ENCODE data around the gene RBM5.
A peak's percentile ranks its signal among the peaks of the same experiment; 100 is the strongest.

RBM5 gene

DNA sequence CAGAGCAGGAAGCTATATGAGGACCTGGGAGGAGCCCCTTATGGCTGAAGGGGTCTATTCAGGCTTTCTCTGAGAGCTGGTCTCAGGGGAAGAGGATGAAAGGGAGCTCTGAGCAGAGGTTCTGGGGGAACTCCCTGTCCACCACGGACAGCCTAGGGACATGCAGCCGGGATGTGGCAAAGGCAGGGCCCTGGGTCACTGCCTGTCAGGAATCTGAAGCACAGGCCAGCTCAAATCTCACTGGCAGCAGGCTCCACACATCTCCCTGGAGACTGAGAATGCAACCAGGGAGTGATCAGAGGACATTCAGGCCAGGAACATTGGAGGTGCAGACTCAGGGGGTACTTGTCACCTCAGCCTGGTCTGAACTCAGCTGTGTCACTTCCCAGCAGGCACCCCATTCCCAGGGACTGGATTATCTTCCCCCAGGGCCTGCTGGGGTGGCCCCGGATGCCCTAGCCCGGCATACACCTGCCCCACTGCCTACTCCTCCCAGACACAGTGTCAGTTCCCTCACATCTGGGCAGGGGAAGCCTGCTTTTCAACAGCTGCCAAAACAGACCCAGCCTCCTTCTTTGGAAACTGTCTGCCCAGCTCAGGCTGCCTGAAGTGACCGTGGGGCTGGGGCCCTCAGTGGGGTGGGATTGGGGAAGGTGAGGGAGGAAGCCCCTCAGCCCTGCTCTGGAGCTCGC is 48.1 kb downstream of the RBM5 start:
- no peak for DNase-seq (ENCODE audit: low read depth, low spot score)
- no peak overlapping the region for H3K4me3 ChIP-seq (ENCODE audit: low read length)

DNA sequence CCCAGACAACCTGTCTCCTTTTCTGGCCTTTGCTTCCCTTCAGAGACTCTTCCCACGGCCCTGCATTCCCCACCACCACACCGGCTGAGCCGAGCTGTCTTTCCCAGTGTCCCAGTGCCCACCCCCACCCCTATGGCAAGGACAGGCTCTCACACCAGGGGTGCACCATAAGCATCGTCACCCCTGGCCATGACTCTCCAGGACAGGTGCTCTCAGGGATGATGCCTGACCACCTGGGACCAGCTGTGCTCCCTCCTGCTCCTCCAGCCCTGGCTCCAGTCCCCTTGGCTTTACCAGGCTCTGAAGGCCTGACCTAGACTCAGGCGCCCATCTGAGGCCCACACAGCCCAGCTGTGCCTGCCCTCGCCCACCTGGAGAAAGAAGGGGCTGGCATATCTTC is 48.8 kb downstream of the RBM5 start:
- DNase-seq (ENCODE audit: low read depth, low spot score), result no peak
- H3K4me3 ChIP-seq (ENCODE audit: low read length), result no peak overlapping the region

DNA sequence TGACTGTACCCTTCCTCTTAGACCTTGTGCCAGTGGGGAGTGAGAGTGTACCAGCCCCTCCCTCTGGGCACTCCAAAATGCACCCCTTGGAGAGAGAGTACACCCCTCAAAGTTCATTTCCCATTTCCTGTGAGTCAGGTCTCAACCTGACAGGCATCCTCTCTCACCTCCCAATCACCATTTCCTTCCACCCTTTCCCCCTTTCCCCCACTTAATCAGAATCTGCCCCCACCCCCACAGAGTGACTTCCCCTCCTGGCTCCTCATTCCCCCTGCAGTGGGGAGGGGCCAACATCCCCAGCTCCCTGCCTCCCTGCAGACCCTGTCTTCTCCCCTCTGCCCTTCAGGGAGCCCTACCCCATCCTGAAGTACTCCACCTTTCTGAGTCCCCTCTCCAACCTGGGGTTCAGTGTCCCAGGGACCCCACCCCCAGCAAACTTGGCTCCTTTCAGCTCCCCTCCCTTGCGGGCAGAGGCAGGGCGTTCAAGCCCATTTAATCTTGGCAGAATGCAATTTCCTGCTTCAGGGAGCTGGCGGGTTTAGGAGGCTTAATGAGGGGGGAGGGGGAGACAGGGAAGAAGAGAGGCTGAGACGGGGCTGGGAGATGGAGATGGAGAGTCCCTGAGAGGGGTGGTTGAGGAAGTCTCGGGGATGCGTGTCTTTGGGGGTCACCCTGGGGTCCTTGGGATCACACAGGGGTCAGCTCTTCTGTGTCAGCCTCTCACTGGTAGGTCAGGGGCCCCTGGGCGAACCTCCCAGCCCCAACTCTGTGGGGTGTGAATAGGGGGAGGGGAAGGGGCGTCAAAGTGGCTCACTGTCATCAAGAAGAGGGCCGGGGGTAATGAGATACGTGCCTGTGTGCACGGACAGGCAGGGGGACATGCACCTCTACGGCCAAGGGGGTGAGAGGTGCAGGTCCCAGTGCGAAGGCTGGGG is 49.8 kb downstream of the RBM5 start:
- H3K4me3 ChIP-seq (ENCODE audit: low read length), result no peak overlapping the region
- peak; percentile 15 for DNase-seq (ENCODE audit: low read depth, low spot score)

DNA sequence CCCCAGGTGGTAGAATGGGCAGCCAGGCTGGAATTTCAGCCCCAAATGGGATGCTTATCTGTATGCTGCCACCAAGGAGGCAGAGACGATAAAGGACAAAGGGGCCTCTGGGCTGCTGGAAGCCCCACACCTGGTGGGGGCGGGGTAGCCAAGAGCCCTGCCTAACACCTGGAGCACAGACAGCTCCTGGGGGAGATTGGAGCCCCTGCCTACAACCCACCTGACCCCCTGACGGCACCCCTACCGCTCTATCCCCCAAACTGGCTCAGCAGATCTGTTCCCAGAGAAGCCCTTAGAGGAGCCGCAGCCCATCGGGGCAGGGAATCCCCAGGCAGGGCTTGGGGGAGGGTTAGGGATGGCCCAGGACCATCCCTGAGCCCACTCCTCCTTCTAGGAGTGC is 50.6 kb downstream of the RBM5 start:
- H3K4me3 ChIP-seq (ENCODE audit: low read length), result no peak overlapping the region
- no peak for DNase-seq (ENCODE audit: low read depth, low spot score)

DNA sequence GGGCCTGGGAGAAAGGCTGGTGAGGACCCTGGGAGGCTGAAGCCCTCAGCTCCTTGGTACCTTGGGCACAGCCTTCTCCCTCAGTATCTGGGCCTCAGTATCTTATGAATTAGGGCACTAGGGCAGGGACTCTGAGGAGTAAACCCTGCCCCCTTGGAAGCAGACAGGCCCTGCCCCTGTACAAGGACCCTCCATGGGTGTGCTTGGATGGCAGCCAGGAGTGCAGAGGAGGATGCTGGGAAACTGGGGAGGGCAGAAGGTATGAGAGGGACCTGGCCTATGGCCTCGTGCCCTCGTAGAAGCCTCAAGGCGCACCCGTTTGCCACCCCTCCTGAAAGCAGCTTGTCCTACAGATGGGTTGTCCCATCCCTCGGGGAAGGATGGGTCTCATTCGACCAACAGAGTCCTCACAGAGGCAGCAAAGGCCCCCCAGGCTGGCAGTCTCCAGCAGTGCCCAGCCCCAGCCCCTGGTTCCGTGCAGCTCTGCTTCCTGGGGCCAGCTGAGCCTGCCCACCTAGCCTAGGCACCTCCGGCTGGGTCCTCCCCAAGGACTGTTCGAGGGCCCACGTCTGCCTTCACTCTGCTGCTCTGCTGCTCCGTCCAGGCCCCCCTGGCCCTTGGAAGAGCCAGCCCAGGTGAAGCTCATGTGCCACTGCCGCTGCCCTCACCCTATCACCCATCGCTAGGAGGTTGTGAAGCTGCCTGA is 51.2 kb downstream of the RBM5 start:
- no peak for DNase-seq (ENCODE audit: low read depth, low spot score)
- H3K4me3 ChIP-seq (ENCODE audit: low read length), result no peak overlapping the region

DNA sequence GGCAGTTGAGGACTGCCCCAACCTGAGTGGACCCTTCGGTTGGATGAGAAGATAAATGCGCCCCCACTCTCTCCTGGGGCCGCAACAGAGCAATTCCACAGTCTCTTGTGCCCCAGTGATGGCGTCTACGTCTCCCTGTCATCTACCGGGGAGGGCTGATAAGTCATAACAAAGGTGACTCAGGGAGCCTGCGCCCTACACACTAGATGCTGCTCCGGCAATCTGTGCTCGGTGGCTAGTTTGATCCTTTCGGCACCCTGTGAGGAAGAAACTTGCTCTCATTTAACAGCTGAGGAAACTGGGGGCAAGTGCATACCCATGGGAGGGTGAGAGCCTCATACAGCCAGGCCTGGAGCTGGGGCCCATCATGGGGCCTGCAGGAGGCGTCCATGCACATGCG is 52.3 kb downstream of the RBM5 start:
- H3K4me3 ChIP-seq (ENCODE audit: low read length), result no peak overlapping the region
- DNase-seq (ENCODE audit: low read depth, low spot score), result no peak

DNA sequence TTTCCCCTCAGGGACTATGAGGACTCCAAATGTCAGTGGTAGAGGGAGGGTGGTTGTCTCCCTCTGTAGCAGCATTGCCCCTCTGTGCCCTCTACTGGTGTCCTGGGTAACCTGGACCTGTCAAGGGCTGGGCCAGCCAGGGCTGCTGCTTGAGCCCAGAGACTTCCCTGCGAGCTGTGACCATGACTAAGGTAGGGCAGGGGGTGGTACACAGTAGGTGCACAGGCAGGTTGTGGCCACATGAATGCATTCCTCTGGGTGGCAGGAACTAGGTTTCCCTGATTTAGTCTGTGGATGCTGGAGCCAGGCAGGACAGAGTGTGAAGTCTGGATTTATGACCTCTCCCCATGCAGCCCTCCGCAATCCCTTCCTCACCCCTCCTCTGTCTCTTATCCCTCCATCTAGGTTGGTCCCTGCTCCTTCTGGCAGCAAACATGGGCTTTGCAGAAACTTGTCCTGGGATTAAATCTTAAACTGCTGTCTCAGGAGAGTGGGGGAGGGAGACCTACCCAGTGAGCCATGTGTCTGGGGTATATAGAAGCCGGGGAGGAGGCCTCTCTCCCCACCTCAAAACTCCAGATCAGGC is 57.7 kb downstream of the RBM5 start:
- DNase-seq (ENCODE audit: low read depth, low spot score), result no peak
- no peak overlapping the region for H3K4me3 ChIP-seq (ENCODE audit: low read length)

DNA sequence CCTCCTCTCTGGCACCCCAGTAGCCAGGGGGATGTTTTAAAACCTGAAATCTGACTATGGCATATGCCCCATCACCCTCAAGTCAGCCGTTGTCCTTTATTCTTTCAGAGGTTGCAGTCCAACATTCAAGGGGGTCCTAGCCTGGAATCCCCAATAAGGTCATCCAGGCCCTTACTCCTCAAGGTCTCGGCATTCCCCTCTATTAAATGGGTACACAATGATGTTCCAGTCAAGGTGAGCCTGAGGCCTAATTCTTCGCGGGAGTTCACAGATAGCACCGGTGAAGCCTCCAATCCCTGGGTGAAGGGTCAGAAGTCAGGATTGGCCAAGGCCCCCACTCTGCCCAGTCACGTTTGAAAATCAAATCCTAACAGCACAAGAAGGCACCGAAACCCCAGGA is 58.3 kb downstream of the RBM5 start:
- no peak for DNase-seq (ENCODE audit: low read depth, low spot score)
- no peak overlapping the region for H3K4me3 ChIP-seq (ENCODE audit: low read length)

DNA sequence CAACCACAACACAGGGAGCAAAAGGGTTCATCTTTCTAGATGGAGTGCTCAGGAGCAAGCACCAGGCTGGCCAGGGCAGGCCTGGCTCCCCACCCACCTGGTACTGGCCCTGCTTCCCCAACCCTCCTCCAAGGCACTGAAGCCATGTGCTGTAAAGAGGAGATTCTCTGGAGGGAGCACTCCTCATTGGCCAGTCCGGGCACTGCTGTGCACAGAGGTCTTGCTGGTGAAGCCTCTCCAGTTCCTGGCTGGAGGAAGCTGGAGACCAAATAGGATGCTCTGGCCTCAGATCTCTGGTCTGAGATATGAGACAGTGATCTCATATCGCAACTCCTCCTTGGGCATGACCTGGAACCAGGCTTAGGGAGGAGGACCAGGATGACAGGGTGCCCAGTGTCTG is 58.7 kb downstream of the RBM5 start:
- no peak for DNase-seq (ENCODE audit: low read depth, low spot score)

DNA sequence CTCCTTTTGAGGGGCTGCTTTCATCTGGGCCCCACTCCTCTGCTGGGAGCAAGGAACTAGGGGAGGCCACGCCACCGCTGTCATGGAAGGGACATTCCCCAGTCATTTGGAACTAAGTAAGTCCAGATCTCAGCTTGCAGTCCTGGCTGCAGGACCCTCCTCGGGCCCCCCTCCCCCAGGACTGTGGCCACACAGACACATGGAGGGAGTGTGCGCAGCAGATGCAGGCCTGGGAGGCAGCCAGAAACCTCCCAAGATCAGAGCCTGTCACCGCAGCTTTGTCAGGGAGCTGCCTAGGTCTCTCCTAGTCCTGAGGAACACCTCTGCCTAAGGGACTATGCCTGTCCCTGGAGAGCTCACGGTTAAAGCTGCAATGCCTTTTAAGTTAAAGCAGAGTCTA is 59.1 kb downstream of the RBM5 start:
- no peak for DNase-seq (ENCODE audit: low read depth, low spot score)
- no peak overlapping the region for H3K4me3 ChIP-seq (ENCODE audit: low read length)

More for the DNA sequence above, 58.7 kb downstream of the RBM5 start:
- no peak overlapping the region for H3K4me3 ChIP-seq (ENCODE audit: low read length)

DNA sequence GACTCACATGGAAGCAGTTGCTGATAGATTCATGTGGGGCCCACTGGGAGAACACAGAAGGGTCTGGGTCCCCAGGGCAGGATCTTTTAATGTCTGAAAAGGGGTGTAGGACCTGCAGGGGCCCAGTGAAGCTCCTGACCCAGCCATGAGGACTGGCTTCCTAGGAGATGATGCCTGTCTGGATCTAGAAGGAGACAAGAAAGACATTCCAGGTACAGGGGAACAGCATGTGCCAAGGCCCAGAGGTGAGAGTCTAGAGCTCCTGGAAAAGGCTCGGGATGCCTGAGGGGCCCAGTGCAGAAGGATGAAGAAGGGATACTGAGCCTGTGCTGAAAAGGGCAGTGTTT is 61.7 kb downstream of the RBM5 start:
- no peak for DNase-seq (ENCODE audit: low read depth, low spot score)
- no peak overlapping the region for H3K4me3 ChIP-seq (ENCODE audit: low read length)

DNA sequence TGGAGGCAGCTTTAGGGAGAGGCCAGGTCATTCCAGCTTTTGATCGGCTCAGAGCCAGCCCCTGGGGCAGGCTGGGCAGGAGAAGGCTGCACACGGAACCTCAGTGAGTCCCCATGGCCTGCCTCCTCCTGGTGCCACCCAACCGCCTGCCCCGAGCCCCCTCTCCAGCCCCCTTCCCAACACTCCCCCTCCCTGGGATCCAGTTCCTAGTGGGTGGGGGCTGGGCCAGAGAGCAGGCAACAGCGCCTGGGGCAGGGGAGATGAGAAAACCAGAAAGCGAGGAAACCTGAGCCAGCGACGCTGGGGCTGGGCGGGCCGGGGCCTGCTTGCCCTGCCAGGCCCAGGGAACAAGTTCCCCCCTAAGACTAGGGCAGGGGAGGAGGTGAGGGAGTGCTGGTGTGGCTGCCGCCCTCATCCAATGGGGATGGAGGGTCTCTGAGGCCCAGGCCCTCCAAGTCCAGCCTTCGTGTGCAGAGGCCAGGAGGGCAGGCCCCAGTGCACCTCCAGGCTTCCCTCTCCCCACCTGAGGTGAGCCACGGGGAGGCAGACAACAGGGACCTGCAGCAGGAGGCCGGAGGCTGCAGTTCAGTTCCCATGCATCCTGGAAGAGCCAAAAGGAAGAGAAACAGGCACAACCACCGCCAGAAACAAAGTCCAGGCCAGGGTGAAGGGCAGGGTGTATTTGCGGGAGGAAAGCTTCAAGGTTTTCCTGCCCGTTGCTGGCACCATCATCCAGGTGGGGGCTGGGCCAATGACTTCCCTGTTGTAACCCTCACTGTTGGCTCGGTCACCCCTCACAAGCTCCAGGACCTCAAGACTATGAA is 62.4 kb downstream of the RBM5 start:
- no peak overlapping the region for H3K4me3 ChIP-seq (ENCODE audit: low read length)
- DNase-seq (ENCODE audit: low read depth, low spot score), result no peak

DNA sequence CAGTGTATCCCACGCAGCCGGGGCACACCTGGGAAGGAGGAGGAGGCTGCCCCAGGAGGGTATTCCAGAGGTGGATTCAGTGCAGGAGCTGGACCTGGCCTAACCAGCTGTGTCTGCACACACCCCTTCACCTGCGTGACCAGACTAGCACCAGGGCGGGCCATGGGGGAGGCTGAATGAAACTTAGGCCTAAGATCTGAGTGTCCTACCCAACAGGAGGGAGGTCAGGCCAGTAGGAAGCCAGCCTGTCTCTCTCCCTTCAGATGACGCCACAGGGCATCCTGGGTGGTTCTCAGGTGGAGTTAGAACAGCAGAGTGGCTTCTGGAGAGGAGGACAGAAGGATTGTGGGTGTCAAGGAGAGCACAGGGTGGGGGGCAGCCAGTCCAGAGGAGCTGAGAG is 63.0 kb downstream of the RBM5 start:
- DNase-seq (ENCODE audit: low read depth, low spot score), result no peak
- H3K4me3 ChIP-seq (ENCODE audit: low read length), result no peak overlapping the region

DNA sequence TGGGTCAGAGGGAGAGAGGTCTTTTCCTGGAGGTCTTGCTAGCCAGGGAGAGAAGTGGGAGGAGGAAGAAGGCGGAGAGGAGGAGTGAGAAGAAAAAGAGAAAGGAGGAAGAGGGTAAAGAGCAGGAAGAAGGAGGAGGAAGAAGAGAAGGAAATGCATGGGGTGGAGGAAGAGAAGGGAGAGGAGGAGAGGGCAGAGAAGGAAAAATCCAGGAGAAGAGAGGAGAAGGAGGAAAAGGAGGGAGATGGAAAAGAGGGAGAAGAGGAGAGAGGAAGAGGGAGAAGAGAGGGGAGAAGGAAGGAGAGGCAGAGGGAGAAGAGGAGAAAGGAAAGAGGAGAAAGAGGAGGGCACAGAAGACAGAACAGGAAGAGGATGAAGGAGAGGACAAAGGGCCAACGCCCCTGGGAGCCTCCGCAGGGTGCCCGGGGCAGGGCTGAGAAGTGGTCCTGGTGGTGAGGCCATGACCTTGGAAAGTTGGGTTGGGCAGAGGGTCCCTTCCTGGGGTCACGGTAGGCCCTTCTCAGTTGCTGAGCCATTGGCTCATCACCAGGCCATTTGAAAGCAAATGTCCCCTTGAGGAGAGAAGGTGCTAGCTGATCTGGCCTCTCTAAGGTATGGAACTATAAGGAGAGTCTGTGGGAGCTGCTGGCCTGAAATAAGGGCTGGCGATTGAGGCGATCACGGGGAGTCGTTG is 65.2 kb downstream of the RBM5 start:
- H3K4me3 ChIP-seq (ENCODE audit: low read length), result no peak overlapping the region

DNA sequence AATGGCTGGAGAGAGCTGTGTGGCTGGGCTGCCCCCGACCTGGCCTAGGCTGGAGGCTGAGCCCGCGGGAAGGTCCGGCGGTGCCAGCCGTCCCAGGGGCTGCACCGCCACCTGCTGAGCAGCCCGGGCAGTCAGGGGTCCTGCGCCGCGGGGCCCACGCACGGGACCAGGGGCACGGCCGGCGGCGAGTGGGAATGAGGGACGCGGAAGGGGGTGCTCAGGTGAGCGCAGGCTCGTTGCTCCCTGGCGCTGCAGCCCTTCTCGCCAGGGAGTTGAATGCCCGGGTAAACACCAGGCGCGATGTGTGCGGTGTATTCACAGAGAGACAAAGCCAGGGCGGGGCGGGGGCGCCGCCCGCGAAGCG is 65.7 kb downstream of the RBM5 start:
- DNase-seq (ENCODE audit: low read depth, low spot score), result no peak
- H3K4me3 ChIP-seq (ENCODE audit: low read length), result peak overlapping the region; percentile 27

More for the DNA sequence above, 65.2 kb downstream of the RBM5 start:
- no peak for DNase-seq (ENCODE audit: low read depth, low spot score)

DNA sequence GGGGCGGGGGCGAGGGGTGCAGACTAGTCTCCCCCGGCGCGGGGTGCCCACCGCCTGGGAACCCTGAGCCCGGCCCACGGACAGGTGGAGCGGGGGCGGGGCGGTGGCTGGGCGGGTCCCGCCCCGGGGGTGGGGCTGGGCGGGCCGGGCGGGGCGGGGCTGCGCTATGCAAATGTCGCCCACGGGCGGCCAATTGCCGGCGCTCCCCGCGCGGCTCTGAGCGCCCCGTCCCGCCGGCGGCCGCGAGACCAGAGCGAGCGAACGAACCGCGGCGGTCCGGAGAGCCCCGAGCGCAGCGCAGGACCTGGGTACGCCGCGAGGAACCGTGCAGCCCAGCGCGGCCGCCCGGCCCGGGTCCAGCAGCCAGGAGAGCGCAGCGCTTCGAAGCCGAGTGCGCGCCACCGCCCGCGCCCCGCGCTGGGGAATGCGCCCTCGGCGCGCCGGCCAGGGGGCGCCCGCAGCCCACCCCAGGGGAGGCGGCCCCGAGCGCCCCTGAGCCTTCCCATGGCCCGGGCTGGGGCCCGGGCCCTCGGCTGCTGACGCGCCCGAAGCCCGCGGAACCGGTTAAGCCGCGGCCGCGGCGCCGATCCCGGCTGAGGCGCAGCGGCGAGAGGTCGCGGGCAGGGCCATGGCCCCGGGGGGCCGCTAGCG is 66.2 kb downstream of the RBM5 start, which contains the start of gene SEMA3F:
TSS of gene SEMA3F (plus strand) at position 485 of the 651 bp plus-strand sequence. CDS start 4,299 bp downstream, outside the sequence.
- peak within 1 kb of the TSS; percentile 32 for H3K4me3 ChIP-seq (ENCODE audit: low read length)
- peak; percentile 15 for DNase-seq (ENCODE audit: low read depth, low spot score)

DNA sequence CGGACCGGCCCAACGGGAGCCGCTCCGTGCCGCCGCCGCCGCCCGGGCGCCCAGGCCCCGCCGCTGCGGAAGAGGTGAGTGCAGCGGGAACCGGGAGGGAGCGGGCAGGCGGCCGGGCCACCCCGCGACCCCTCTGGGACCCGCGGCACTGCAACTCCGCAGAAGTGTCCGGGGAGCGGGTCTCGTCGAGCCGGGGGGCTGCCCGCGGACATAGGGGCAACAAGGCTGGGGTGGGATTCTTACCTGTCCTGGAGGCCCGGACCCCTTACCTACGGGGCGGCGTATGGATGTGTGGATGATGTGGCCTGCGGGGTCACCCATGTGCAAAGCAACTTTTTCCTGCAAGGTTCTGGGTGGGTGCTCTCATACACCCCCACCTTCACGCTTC is 66.8 kb downstream of the RBM5 start:
- DNase-seq (ENCODE audit: low read depth, low spot score), result no peak

DNA sequence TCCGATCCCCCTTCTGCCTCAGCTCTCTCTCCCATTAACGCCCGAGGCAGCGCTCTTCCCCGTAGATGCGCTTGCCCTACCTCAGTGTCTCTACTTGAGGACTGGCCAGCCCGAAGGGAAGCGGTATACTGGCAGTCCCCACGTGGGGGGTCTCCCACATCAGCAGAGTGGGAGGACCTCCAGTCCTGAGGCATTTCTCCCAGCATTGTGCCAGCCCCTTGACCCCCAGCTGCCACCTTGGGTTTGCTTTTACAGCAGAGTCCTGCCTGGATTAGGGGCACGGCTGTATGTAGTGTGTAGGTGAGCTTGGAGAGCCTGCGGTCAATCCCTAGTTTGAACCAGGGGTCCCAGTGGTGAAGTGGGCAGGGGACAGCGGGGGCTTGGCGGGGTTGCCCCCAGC is 67.2 kb downstream of the RBM5 start:
- no peak overlapping the region for H3K4me3 ChIP-seq (ENCODE audit: low read length)
- no peak for DNase-seq (ENCODE audit: low read depth, low spot score)

More for the DNA sequence above, 66.8 kb downstream of the RBM5 start:
- no peak overlapping the region; the same call in 1 of the 2 replicates for H3K4me3 ChIP-seq (ENCODE audit: low read length)

Data from Jurkat, Clone E6-1 (cell line).